ENCODE results near the gene MAX. TPM values are rescaled to one million over a fixed set of nuclear protein-coding genes. Genes with fewer than 3 reads are reported as not detected.

MAX gene
- total and polyA plus RNA-seq, 2 of the 8 experiments (the other 6 are each of a cell fraction or from before 2014, with no cell fraction given), result 36.9 to 65.1 TPM

- TF ChIP-seq CHD1 (IDR thresholded peaks at IDR 0.05; ENCODE audit: low read depth, low read length) (no peak), RAD21 (IDR thresholded peaks at IDR 0.05 in 1 of 2, conservative IDR thresholded peaks at IDR 0.05 in 1 of 2; ENCODE audit: low read depth in 2 of 2, low read length in 2 of 2) (peak; percentile 12 to 31; a peak in 2 of 4 replicates), CTBP2 (IDR thresholded peaks at IDR 0.05; ENCODE audit: borderline replicate concordance, insufficient read depth, insufficient read length, low read length) (no peak), CBX5 (IDR thresholded peaks at IDR 0.05; ENCODE audit: low read depth, low read length) (no peak), CHD7 (IDR thresholded peaks at IDR 0.05; ENCODE audit: insufficient replicate concordance, low read length) (no peak), POLR2A (IDR thresholded peaks at IDR 0.05; ENCODE audit: control extremely low read depth in 1 of 2, low read depth in 2 of 2, low read length in 2 of 2) (no peak)
These were observed 8.2 kb upstream of the MAX start (continued) for GRCh38 chr14:65110525-65110924.
